Activated CD8-positive, alpha-beta memory T cell treated with anti-CD3 and anti-CD28 coated beads, Interleukin-2, amount 50 U/mL, for 1 hour (primary cell): ENCODE data around the gene C12orf75.

Experiments used
- DNase-seq: peaks from one replicate; pipeline ENCODE4 v3.0.0-alpha.2; 2020; ENCODE audit errors: extremely low read depth

Gene C12orf75

DNA sequence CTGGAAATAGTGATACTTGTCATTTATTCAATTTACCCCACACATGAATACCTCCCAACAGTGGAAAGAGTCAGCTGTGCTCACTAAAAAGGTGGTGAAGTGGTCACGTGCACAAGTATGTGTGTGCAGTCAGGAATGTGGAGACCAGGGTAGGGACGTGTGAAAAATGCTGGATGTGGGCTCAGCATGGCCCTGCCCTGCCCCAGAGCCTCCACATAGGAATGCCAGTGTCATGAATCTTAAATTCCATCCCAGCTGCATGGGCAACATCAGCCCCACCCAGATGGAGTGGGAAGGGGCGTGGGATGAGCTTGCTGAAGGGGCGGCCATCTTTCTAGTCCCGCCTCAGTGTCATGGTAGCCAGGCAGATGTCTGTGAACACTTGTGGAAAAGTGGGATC is 87.7 kb downstream of the C12orf75 start:
- no peak for DNase-seq

DNA sequence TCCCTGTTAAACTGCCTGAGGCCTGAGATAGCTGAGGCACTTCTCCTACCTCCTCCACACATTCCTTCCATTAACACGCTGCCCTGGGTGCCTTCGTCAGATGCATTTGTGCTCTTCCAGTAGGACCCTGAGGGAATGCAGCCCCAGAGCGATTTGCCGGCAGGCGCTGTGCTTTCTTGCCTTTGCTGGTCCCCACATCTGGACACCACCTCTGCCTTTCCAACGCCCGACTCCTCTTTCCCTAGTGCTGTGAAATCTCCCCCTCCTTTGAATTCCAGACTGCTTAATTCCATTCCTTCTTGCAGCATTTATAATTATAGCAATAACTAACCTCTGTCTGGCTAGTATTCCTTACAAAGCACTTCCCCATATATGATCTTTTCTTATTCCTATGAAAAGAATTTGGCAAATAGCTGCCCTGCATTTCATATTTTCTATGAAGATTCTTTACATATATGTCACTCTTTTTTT is 88.4 kb downstream of the C12orf75 start:
- no peak for DNase-seq

DNA sequence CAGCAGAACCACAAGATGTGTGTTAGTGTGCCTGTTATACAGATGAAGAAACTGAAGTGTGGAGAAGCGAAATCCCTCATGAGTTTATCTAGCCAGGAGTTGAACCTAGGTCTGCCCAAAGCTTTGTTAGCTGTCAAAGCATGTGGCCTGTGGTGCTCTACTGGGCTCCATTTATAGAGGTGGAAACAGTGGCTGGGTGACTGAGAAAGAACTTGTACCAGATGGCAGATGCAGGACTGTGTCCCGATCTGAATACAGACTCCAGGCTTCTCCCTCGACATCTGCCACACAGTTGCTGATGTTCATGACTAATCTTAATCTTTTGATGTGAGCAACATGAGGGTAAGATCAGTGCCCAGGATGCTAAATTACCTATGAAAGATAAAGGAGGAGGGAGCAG is 89.1 kb downstream of the C12orf75 start:
- DNase-seq, result no peak

DNA sequence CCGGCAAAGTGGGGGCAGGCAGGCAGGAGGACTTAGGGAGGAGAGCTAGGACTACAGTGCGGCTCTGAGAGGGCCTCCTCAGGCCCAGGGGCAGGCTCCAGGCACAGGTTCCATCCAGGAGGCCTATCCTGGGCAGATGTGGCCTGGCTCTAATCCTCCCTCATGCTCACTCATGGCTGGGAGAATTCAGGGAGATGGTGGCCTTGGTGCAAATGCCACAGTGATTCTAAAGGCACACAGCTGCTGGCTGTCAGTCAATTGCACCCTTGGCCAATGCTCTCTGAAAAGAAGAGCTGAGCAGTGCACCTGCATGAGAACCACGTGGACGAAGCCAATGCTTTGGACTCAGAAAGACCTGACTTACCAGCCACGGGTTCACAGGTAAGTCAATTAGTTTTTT is 89.6 kb downstream of the C12orf75 start:
- no peak for DNase-seq

DNA sequence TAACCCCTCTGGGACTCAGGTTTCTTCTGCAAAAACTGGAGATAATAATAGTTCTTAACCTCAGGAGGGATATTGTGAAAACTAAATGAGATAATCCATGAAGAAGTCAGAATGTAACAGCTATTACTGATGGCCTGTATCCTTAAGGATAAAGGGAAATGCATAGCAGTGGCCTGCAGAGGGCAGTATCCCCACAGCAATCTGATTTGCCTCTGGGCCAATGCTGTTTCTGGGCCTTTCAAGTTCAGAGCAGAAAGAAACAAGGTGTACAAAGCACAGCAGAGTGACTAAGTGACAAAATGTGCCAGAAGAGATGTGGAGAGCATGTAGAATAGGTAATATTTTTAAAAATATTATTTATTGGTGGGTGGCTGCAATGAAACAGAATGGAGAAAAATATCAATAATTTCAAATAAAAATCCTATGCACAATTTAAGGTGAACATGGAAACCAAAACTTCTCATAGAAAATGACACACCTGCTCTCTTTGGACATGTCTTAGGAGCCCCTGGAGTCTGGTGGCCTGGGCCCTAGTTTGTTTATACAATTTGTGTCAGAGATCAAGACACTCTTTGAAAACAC is 90.3 kb downstream of the C12orf75 start:
- no peak for DNase-seq
